ENCODE data around the gene ANKHD1. TPM values are rescaled to one million over a fixed set of nuclear protein-coding genes. Genes with fewer than 3 reads are reported as not detected.

The ANKHD1 gene
- total and polyA plus RNA-seq, 2 donors (not counting 1 experiment from before 2014, with no cell fraction given), result 45.4 to 74.5 TPM

- Histone ChIP-seq H3K4me3 (replicated peaks in 1 of 4; ENCODE audit: control extremely low read depth in 1 of 4, insufficient read depth in 1 of 4, low read depth in 3 of 4, low read length in 4 of 4) (no peak overlapping the region), H3K4me2 (ENCODE audit: extremely low read depth, insufficient read depth, low read length) (no peak overlapping the region), H4K20me1 (ENCODE audit: control insufficient read depth, extremely low read depth, insufficient read depth, low read length) (no peaks in the 10 kb centered on the region), H2AFZ (ENCODE audit: low read length) (no peak overlapping the region), H3K9ac (ENCODE audit: insufficient read depth, low read length) (no peak overlapping the region), H3K79me2 (ENCODE audit: control insufficient read depth, insufficient read depth, low read length) (no peaks in the 10 kb centered on the region), H3K27me3 (ENCODE audit: control insufficient read depth, insufficient read depth, low read length) (no peaks in the 10 kb centered on the region), H3K27ac (ENCODE audit: insufficient read depth, low read length) (no peak overlapping the region), H3K36me3 (ENCODE audit: control insufficient read depth, insufficient read depth, low read length) (no peaks in the 10 kb centered on the region), H3K9me3 (ENCODE audit: control insufficient read depth, insufficient read depth, low read depth, low read length) (no peaks in the 10 kb centered on the region), H3K4me1 (ENCODE audit: control insufficient read depth, extremely low read depth, insufficient read depth, low read length) (no peaks in the 10 kb centered on the region)
- TF ChIP-seq EZH2 (IDR thresholded peaks at IDR 0.05; ENCODE audit: low read length, missing control alignments) (no peak), CTCF (conservative IDR thresholded peaks at IDR 0.05 in 1 of 2, IDR thresholded peaks at IDR 0.05 in 1 of 2; ENCODE audit: low read depth in 1 of 2, low read length in 2 of 2) (no peak)
- DNase-seq (ENCODE audit: low read depth in 2 of 2), result no peak
These were observed 9.9 kb upstream of the ANKHD1 start for GRCh38 chr5:140391732-140392131.

GRCh38 chr5:140393738-140394137, 7.9 kb upstream of the ANKHD1 start:
- H2AFZ ChIP-seq (ENCODE audit: low read length), result no peak overlapping the region
- H4K20me1 ChIP-seq (ENCODE audit: control insufficient read depth, extremely low read depth, insufficient read depth, low read length), result no peaks in the 10 kb centered on the region
- no peaks in the 10 kb centered on the region for H3K36me3 ChIP-seq (ENCODE audit: control insufficient read depth, insufficient read depth, low read length)
- TF ChIP-seq EZH2 (IDR thresholded peaks at IDR 0.05; ENCODE audit: low read length, missing control alignments), result no peak
- TF ChIP-seq CTCF (conservative IDR thresholded peaks at IDR 0.05 in 1 of 2, IDR thresholded peaks at IDR 0.05 in 1 of 2; ENCODE audit: low read depth in 1 of 2, low read length in 2 of 2), result no peak
- no peak for DNase-seq (ENCODE audit: low read depth in 2 of 2)
- no peaks in the 10 kb centered on the region for H3K4me1 ChIP-seq (ENCODE audit: control insufficient read depth, extremely low read depth, insufficient read depth, low read length)
- no peak overlapping the region for H3K4me2 ChIP-seq (ENCODE audit: extremely low read depth, insufficient read depth, low read length)
- no peaks in the 10 kb centered on the region for H3K79me2 ChIP-seq (ENCODE audit: control insufficient read depth, insufficient read depth, low read length)
- H3K27ac ChIP-seq (ENCODE audit: insufficient read depth, low read length), result no peak overlapping the region
- H3K4me3 ChIP-seq (replicated peaks in 1 of 4; ENCODE audit: control extremely low read depth in 1 of 4, insufficient read depth in 1 of 4, low read depth in 3 of 4, low read length in 4 of 4), result no peak overlapping the region
- no peaks in the 10 kb centered on the region for H3K27me3 ChIP-seq (ENCODE audit: control insufficient read depth, insufficient read depth, low read length)
- H3K9me3 ChIP-seq (ENCODE audit: control insufficient read depth, insufficient read depth, low read depth, low read length), result no peaks in the 10 kb centered on the region
- H3K9ac ChIP-seq (ENCODE audit: insufficient read depth, low read length), result no peak overlapping the region

GRCh38 chr5:140398379-140398811, 3.2 kb upstream of the ANKHD1 start:
- Histone ChIP-seq H3K27me3 (ENCODE audit: control insufficient read depth, insufficient read depth, low read length) (no peaks in the 10 kb centered on the region), H3K36me3 (ENCODE audit: control insufficient read depth, insufficient read depth, low read length) (no peaks in the 10 kb centered on the region), H3K4me1 (ENCODE audit: control insufficient read depth, extremely low read depth, insufficient read depth, low read length) (no peaks in the 10 kb centered on the region), H2AFZ (ENCODE audit: low read length) (no peak overlapping the region), H3K9me3 (ENCODE audit: control insufficient read depth, insufficient read depth, low read depth, low read length) (no peaks in the 10 kb centered on the region), H3K4me3 (replicated peaks in 1 of 4; ENCODE audit: control extremely low read depth in 1 of 4, insufficient read depth in 1 of 4, low read depth in 3 of 4, low read length in 4 of 4) (no peak overlapping the region), H3K9ac (ENCODE audit: insufficient read depth, low read length) (no peak overlapping the region), H3K27ac (ENCODE audit: insufficient read depth, low read length) (no peak overlapping the region), H4K20me1 (ENCODE audit: control insufficient read depth, extremely low read depth, insufficient read depth, low read length) (no peaks in the 10 kb centered on the region), H3K79me2 (ENCODE audit: control insufficient read depth, insufficient read depth, low read length) (peaks cover 17% of the 10 kb centered on the region), H3K4me2 (ENCODE audit: extremely low read depth, insufficient read depth, low read length) (no peak overlapping the region)
- peak in 1 of 2 donors; percentile 23 for DNase-seq (ENCODE audit: low read depth in 2 of 2)
- TF ChIP-seq EZH2 (IDR thresholded peaks at IDR 0.05; ENCODE audit: low read length, missing control alignments), result no peak
- TF ChIP-seq CTCF (conservative IDR thresholded peaks at IDR 0.05 in 1 of 2, IDR thresholded peaks at IDR 0.05 in 1 of 2; ENCODE audit: low read depth in 1 of 2, low read length in 2 of 2), result no peak

Data from fibroblast of lung (primary cell).